ENCODE data around the gene CD7.

CD7 gene

DNA sequence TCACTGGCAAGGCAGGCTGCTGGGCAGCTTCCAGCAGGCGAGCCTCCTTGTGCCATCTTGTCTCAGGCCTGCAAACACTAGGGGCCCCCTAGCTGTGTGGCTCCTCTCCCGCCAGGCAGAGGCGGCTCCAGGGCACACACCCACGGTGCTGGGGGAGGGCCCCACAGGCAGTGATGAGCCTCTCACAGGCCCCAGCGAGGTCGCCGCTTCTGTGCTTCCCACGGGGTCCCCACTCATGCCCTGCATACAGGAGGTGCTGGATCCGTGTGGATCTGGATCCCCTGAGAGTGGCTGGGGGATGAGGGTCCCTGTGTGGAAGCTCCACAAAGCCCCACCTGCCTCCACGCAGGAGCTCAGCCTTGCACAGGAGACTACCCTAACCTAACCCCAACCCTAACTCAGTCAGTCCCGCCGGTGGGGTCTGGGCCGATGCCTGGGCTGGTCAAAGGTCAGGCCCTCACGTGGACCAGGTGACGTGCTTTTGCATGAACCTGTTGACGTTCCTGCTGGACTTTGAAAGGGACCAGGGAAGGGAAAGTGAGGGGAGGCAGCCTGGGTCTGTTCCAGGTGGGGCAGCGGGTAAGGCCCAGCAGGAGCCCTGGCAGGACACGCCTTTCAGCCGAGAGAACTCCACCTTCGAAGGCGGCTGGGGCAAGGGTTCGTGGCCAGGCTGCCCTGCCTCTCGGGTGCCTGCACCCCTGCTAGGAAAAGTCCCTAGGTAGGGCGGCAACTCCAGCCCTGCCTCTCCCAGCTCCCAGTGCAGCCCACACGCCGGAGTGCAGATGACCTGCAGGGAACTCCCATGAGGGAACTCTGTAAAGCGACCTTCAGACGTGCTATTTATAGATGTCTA lies 11.0 kb upstream of the CD7 start:
- DNase-seq (ENCODE audit: low read depth, low spot score) = no peak

DNA sequence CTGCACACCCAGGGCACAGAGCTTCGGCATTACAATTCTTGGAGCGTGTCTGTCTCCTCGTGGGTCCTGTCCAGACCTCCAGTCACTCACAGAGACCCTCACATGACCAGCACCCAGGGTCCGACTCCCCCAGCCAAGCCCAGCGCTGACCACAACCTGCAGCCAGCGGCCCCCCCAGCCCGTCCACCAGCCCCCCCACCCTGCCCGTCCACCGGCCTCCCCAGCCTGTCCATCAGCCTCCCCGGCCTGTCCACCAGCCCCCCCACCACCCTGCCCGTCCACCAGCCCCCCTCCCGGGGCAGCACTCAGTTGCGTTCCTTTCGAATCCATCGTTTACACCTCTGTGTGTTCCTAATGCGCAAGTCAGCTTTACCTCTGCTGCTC lies 10.3 kb upstream of the CD7 start:
- no peak for DNase-seq (ENCODE audit: low read depth, low spot score)

DNA sequence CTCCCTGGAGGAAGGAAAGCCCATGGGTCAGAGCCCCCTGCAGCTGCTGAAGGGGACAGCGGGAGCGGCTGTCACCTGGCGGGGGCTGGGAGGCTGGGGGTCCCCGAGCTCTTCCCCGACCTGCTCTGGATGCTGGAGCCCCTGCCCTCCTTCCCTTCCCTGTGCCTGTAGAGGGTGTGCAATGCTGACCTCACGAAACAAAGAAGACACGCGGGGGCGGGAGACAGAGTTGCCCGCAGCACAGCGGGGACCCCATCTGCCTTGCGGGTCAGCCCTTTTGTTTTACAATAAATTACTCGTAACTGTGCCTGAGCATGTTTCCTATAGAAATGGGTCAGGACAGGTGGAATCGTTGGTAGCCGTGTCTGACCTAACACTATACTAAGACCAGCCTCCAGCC lies 9.9 kb upstream of the CD7 start:
- no peak for DNase-seq (ENCODE audit: low read depth, low spot score)

DNA sequence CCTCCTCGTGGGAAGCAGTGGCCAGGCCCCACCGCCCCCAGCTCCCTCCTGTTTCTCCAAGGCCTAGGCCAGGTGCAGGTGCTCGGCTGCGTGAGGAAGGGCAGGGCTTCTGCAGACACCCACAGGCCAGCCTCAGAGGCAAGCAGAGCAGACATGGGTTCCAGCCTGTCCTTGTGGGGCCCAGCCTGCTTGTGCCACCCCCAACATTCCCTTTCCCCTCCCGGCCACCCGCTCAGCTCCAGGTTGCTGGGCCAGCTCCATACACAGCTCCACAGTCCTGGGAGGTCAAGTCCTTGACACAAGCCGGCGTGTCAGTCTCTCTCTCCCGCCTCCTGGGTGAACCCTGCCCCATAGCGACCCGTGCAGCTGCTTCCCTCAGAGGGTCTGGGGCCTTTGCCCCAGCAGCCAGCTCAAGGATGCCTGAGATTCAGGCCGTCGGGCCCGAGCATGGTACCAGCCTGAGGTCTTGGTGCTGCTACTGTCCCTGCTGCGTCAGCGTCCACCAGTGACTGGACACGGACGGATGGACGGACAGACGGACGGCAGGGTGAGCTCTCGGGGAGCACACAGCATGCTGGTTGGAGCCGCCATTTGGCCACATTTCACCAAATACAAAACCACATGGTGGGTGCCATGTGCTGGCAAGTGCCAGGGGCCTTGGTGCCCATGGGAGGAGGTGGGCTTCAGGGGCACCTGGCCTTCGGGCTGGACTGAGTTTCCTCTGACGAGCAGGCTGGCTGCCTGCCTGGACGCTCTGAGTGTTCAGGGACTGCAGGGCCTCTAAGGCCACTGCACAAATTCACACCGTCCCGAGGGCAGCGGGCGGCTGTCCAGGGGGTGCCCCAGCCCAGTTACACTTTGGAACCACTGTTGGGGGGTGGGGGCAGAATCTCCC lies 8.1 kb upstream of the CD7 start:
- DNase-seq (ENCODE audit: low read depth, low spot score) = no peak

DNA sequence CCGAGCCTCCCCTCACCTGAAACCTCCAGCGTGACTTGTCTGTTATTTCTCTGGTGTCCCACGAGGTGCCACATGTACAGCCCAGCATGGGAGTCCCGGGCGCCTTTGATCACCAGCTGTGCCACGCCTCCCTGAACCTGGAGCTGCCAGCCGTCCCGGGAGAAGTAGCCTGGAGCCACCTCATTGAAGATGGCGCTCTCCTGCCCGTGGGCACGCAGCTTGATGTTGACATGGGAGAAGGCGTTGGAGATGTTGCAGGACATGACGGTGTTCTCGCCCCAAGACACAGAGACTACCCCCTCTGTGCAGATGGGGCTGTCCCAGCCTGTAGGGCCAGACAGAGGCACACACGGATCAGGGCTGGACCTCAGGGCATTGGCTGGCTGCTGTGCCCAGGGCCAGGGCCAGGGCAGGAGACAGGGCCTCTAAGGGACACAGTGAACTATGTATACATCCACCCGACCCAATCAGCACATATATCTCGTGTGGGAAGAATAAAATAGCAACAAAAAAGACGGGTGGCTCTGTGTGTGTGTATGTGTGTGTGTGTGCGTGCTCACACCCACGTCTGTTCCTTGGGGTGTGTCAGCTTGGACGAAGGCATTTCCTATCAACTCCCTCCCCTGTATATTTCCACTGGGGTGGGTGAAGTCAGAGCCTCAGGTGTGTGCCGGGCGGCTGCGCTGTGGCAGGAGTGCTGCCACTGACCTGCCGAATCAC lies 7.3 kb upstream of the CD7 start:
- no peak for DNase-seq (ENCODE audit: low read depth, low spot score)

DNA sequence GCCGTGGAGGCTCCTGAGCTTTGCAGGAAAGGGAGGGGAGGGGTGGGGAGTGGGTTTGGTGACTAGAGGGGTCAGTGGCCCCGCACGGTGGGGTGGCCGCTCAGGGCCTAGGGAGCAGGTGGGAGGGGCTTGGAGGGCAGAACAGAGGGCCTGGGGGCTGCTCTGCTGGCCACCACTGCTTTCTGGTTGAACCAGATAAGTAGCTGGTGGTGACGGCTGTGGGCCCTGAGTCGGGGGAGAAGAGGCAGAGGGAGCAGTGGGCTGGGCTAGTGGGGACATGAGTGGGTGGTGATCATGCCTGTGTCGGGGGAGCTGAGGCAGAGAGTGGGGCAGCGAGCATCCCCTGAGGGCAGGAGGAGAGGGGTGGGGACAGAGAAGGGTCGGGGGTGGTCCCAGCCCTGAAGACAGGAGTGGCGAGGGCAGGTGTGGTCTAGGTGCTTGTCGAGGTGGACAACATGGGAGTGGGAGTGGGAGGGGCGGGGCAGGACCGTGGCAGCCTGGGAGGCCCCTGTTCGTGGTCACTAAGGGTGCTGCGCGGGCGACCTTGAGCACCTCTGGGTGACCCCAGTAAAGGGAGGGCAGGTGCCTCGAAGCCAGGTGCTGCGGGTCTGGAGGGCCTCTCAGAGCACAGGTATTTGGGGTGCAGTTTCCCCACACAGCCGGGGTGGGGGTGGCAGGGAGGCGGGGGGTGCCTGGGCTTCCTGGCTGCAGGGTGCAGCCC lies 6.3 kb upstream of the CD7 start:
- DNase-seq (ENCODE audit: low read depth, low spot score) = no peak

DNA sequence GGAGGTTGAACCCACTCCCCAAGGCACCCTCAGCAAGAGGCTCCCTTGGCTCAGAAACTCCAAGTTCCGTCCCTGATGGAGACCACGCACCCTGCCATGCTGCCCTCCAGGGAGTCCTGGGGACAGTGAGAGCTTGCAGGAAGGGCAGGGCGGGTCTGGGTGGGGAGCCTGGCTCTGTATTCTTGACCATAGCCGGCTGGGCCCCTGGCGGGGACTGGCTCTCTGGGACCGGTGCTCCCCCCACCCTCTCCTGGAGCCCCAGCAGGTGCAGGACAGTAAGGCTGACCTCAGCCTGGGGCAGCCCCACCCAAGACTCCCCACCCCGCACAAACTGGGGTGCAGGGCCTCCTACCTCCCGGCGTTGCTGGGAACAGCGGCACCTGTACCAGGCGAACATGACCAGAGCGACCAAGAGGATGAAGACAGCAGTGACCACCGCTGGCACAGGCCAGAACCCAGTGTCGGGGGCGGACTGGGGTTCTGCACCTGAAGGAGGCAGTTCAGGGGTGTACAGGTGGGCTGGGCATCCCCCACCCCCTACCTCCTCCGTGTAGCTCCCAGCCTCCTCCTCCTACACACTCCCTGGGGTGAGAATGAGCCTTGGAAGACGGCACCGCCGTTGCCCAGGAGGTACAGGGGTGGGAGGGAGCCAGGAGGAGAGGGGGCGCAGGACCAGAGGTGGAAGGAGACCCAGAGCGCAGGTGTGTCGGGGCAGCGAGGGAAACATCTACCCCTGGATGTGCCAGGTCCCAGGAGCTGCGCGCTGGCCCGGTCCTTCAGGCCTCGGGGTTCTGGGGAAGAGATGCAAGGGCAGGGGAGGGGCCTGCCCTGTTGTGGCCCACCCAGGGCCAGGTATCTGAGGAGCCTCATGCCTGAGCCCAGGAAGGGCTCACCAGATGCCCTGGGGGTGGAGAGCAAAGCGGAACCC lies 5.4 kb upstream of the CD7 start:
- DNase-seq (ENCODE audit: low read depth, low spot score) = no peak

DNA sequence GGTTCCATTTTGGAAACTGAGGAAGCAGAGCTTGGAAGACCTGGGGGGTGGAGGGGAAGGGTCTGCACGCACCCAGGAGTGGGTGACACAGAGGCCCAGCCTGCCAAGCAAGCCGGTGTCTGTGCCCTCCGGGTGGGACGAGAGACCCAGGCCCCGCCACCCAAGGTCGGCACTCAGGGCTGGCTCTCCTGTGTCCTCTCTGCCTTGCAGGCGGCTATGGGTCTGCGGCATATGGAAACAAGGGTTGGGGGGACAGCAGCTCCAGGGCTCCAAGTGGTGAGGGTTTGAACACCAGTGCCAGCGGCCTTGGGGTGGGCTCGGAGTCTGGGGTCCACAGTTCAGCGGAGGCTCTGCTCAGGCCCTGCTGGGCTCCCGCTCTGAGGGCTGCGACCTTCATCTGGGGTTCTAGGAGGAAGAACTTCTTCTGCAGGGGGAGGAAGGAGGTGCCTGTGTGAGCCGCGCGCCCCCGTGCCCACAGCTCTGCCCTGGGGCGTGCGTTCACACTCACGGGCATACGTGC lies 4.6 kb upstream of the CD7 start:
- DNase-seq (ENCODE audit: low read depth, low spot score) = no peak

DNA sequence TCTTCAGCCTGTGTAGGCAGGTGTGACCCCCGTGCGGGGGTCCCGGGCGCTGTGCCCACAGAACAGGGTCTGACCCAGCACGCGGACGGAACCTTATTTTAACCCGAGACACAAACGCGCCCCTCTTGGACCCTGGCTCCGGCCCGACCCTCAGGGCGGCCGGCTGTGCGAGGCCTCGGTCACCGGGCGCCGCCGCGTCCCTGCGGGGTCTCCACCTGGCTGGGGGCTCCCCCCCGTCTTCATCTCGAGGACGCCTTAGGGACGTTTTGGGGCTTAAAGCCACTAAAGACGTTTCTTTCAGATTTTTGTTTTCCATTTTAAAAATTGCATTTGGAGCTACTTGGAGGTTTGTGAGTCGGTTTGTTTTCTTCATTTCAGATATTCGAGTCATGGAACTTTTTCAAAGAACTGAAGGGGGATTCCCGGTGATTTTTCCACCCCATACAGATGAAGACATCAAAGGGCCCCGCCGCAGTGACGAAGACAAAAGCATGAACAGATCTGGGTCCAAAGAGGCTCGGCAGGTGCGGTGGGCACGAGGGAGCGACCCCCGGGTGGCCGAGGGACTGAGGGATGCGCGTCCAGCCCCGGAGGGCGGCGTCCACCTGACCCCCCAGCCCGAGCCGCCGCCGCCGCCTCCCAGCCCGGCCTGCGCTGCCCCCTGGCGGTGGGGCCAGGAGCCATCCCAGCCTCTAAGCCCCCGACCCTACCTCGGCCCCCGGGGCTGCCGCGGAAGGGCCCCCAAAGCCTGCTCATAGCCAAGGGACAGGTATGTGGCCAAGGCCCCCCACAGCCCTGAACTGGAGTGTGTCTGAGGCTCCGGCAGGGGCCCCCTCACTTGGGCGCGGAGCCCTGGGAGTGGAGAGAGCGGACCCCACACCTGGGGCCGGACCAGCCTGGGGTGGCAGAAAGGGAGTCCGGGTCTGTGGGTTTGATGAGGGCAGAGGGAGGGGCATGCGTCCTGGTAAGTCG lies 3.8 kb upstream of the CD7 start:
- DNase-seq (ENCODE audit: low read depth, low spot score) = peak; percentile 55

DNA sequence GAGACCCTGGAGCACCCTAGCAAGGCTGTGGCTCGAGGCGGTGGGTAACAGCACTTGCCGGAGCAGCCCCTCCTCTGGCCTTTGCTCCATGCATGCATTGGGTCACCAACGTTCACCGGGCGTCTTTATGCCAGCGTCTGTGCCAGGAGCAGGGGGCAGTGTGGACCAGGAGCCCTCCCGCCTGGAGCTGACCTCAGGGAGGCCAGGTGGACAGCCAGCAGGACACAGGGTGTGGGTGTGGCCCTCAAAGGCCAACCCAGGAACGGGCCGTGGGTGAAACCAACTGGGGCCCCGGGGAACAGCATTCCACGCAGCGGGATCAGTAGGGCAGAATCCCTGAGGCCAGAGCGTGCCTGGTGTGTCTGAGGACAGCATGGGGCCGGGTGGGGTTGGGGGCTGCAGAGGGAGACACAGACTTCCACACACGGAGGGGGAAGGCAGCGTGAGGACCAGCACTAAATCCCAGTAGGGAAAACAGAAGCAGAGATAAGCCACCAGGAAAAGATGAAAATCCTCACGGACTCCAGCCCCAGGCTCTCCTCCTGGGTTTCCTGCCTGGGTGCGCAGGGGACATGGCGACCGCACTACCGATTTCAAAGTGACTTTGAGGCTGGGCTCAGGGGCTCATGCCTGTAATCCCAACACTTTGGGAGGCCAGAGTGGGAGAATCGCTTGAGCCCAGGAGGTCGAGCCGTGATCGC lies 2.9 kb upstream of the CD7 start:
- DNase-seq (ENCODE audit: low read depth, low spot score) = no peak

DNA sequence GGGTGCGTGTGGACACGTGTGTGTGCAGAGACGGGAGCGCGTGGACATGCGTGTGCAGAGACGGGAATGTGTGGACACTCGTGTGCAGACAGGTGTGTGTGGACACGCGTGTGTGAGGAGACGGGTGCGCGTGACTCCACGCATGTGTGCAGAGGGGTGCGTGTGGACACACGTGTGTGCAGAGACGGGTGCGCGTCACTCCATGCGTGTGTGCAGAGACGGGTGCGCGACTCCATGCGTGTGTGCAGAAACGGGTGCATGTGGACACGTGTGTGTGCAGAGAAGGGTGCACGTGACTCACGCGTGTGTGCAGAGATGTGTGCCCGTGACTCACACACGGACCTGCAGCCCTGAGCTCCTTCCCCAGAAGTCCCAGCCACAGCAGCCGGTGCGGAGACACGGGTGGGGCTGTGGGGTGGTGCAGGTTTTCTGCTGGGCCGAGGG lies 2.2 kb upstream of the CD7 start:
- no peak for DNase-seq (ENCODE audit: low read depth, low spot score)

DNA sequence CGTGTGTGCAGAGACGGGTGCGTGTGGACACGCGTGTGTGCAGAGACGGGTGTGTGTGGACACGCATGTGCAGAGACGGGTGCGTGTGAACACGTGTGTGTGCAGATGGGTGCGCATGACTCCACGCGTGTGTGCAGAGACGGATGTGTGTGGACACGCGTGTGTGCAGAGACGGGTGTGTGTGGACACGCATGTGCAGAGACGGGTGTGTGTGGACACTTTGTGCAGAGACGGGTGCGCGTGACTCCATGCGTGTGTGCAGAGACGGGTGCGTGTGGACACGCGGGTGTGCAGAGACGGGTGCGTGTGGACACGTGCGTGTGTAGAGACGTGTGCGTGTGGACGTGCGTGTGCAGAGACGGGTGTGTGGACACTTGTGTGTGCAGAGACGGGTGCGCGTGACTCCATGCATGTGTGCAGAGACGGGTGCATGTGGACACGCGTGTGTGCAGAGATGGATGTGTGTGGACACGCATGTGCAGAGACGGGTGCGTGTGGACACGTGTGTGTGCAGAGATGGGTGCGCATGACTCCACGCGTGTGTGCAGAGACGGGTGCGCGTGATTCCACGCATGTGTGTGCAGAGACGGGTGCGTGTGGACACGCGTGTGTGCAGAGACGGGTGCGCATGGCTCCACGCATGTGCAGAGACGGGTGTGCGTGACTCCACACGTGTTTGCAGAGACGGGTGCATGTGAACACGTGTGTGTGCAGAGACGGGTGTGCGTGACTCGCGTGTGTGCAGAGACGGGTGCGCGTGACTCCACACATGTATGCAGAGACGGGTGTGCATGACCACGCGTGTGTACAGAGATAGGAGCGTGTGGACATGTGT lies 1.6 kb upstream of the CD7 start:
- DNase-seq (ENCODE audit: low read depth, low spot score) = no peak

DNA sequence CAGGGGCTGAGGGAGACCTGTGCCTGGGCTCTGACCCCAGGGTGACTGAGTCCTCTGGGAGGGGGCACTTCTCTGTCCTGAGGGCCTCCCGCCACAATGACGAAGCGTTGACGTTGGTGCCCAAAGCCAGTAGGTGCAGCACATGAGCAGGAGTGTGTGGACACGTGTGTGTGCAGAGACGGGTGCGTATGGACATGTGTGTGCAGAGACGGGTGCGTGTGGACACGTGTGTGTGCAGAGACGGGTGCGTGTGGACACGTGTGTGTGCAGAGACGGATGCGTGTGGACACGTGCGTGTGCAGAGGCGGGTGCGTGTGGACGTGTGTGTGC lies 726 bp upstream of the CD7 start:
- DNase-seq (ENCODE audit: low read depth, low spot score) = no peak

DNA sequence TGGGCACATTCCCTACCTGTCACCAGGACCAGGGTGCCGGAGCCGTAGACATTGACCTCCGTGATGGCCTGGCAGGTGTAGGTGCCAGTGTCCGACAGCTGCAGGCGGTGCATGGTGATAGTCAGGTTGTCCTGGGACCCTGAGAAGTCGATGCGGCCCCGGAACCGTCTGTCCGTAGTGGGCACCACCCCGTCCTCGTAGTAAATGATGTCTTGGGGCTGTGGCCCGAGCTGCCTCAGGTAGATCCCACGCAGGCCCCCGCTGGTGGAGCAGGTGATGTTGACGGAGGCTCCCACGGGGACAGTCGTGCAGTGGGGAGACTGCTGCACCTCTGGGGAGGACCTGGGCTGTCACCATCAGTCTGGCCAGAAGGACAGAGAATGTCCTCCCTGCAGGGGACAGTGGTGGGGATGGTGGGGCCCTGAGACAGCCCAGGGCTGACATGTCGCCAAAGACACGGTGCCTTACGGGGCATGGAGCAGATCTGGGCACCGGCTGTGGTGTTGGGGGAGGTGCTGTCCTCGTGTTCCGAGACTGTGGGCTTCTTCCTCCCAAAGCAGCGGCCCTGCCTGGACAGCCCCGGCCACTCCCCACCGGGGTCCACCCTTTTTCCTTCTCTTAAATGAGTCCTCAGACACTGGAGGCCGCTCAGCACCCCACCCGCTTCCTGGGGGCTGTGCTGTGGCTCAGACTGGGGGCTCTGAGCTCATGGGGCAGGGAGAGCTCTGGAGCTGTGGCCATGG lies 586 bp downstream of the CD7 start:
- DNase-seq (ENCODE audit: low read depth, low spot score) = no peak

DNA sequence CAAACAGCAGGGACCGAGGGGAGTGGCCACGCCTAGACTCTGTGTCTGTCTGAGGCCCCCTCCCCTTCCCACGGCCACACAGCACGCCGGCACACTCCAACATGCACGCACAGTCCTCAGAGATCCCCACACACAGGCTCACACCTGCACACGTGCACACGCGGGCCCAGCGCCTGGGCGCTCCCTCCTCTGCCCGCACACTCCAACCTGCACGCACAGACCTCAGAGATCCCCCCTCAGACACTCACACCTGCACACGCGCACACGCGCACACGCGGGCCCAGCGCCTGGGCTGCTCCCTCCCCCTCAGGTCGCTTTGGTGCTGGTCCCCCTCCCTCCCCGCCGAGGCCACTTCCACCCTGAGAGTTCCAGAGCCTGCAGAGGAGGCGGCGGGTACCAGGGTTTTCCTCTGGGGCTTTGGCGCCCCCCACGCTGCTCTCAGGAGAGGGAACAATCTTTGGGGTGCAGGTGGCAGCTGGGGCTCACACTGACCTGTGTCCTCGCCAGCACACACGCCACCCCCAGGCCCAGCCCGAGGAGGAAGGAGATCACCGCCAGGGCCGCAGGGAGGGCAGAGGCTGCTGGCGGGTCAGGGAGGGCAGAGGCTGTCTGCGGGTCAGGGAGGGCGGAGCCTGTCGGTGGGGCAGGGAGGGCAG lies 1.6 kb downstream of the CD7 start:
- no peak for DNase-seq (ENCODE audit: low read depth, low spot score)

Measured in activated CD4-positive, CD25-positive, alpha-beta regulatory T cell treated with anti-CD3 and anti-CD28 coated beads, Interleukin-2, amount 50 U/mL, for 16 hours (primary cell).